Smooth muscle cell of the brain vasculature (primary cell): ENCODE results near the gene TCHH.
"Not testable (repeated sequence)": the region's sequence is repeated elsewhere in the genome, so short reads cannot be mapped to it uniquely, and the experiment has no call there.

Experiments used
- DNase-seq: peaks from one replicate; pipeline ENCODE4 v3.0.0-alpha.2; 2012; ENCODE audit warnings: low read depth, low spot score

Gene TCHH, protein sequence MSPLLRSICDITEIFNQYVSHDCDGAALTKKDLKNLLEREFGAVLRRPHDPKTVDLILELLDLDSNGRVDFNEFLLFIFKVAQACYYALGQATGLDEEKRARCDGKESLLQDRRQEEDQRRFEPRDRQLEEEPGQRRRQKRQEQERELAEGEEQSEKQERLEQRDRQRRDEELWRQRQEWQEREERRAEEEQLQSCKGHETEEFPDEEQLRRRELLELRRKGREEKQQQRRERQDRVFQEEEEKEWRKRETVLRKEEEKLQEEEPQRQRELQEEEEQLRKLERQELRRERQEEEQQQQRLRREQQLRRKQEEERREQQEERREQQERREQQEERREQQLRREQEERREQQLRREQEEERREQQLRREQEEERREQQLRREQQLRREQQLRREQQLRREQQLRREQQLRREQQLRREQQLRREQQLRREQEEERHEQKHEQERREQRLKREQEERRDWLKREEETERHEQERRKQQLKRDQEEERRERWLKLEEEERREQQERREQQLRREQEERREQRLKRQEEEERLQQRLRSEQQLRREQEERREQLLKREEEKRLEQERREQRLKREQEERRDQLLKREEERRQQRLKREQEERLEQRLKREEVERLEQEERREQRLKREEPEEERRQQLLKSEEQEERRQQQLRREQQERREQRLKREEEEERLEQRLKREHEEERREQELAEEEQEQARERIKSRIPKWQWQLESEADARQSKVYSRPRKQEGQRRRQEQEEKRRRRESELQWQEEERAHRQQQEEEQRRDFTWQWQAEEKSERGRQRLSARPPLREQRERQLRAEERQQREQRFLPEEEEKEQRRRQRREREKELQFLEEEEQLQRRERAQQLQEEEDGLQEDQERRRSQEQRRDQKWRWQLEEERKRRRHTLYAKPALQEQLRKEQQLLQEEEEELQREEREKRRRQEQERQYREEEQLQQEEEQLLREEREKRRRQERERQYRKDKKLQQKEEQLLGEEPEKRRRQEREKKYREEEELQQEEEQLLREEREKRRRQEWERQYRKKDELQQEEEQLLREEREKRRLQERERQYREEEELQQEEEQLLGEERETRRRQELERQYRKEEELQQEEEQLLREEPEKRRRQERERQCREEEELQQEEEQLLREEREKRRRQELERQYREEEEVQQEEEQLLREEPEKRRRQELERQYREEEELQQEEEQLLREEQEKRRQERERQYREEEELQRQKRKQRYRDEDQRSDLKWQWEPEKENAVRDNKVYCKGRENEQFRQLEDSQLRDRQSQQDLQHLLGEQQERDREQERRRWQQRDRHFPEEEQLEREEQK (N-terminal part only)

DNA sequence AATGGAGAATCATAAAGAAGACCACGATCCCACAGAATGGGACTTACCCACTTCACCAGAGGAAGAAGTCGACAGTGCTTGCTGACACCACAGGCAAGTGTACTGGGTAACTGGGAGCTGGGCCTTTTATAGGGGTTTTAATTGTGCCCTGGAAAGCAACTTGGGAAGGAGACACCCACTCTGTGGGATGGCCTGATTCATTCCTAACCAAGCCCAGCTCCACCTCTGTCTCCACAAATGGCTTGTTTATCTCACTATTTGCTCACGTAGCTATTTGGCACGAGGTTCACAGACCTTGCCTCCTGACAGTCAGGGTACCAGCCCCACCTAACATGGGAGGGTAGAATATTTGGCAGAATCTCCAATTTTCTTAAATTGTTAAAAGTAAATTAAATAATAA lies at the start of gene TCHH:
TCHH (minus strand) TSS at position 101 of the 400 bp plus-strand sequence. CDS start 1,364 bp downstream, outside the sequence.
- DNase-seq, result no peak

- no peak for DNase-seq
These were observed 49.4 kb upstream of the TCHH start for GRCh38 chr1:152164517-152165136.

DNA sequence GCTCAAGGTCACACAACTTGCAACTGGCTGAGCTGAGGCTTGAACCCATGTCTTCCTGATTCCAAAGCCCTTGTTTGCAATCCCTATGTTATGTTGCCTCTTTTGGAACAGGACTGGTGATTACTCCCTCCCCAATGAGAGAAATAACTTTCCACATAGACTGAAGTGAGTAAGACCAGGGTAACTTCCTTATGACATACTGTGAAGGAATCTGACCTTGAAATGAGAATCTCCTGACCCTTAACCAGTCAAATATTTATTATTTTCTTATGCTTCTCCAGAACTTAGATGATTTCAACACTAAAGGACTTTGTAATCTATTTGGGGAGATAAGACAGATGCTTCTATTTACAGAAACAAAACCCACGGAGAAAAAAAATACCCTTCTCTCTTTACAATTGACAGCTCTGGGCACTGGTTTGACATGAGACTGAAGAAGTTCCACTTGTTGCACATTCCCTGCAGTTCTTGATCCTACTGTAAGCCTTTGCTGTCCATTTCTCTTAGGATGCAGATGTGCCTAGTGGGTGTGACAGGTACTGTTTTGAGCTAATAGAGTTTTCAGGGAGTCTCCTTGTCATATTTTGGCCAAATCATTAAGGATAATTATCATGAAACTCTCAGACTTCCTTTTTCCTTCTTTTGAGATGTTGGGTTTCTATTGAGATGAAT lies 47.7 kb upstream of the TCHH start:
- DNase-seq, result peak; percentile 53

GRCh38 chr1:152160576-152160975 lies 45.3 kb upstream of the TCHH start:
- DNase-seq, result no peak

DNA sequence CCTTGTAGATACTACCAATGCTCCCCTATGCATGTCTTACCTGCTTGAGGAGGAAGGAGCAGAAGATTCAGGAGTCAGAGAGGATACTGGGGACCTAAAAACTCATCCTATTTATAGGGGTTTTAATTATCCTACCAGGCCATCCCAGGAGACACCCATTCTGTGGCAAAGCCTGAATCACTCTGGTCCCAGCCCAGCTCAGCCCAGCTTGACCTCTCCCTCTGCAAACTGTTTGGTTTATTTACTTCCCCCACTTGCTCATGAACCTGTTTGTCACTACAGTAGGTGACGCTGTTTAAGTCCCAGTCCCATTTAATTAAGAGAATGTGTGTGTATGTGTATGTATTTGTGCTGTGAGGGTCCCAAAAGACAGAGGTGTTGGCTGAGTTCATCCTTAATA lies 43.9 kb upstream of the TCHH start, which contains the start of gene RPTN:
RPTN (minus strand) TSS at position 85 of the 400 bp plus-strand sequence. CDS start 1,339 bp downstream, outside the sequence.
- no peak for DNase-seq

GRCh38 chr1:152153996-152154395 lies 38.8 kb upstream of the TCHH start:
- DNase-seq, result no peak

DNA sequence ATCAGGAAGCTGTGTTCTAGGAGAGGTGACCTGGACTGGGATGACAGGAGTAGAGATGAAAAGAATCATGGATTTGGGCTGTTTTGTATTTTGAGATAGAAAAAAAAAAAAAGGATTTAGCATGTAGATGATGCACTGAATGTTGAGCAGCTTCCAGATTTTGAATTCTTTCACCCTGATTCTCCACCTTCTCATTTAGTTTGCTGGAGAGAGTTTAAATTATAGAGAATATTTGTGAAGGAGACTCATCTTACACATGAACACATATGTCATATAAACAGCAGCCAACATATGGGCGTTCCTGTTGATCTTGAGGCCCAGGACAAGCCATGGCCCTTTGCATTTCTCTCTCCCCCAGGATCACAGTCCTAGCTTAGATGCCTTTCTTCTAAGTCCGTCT lies 36.4 kb upstream of the TCHH start:
- DNase-seq, result no peak

DNA sequence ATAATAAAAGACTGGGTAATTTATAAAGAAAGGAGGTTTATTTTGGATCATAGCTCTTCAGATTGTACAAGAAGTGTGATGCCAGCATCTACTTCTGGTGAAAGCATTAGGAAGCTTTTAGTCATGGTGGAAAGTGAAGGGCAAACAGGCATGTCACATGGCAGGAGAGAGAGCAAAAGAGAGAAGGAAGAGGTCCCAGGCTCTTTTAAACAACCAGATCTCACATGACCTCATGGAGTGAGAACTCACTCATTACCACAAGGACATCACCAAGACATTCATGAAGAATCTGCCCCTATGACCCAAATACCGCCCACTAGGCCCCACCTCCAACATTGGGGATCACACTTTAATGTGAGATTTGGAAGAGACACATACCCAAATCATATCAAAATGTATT lies 33.7 kb upstream of the TCHH start:
- no peak for DNase-seq

GRCh38 chr1:152148051-152148450 lies 32.8 kb upstream of the TCHH start:
- DNase-seq, result no peak

DNA sequence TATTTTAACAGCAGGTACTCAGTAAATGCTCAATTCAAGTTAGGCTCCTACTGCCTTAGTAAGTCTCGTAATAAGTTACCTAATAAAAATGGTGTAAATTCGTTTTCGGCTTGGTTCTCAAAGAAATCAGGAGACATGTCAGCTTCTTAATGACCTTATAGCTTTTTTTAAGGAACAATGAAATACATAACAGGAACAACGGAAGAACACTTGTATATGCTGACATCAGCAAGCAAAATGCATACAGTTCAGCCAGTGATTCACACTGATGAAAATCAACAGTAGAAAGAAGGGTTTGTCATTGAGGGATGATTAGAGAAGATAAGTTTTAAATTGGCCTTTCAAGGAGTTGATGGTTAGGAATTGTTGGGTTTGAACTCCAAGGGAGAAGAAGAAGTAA lies 30.5 kb upstream of the TCHH start:
- DNase-seq, result no peak

- not testable (repeated sequence) for DNase-seq
These were observed 29.5 kb upstream of the TCHH start for GRCh38 chr1:152144674-152145183.

GRCh38 chr1:152143150-152143887 lies 28.1 kb upstream of the TCHH start:
- DNase-seq, result no peak

DNA sequence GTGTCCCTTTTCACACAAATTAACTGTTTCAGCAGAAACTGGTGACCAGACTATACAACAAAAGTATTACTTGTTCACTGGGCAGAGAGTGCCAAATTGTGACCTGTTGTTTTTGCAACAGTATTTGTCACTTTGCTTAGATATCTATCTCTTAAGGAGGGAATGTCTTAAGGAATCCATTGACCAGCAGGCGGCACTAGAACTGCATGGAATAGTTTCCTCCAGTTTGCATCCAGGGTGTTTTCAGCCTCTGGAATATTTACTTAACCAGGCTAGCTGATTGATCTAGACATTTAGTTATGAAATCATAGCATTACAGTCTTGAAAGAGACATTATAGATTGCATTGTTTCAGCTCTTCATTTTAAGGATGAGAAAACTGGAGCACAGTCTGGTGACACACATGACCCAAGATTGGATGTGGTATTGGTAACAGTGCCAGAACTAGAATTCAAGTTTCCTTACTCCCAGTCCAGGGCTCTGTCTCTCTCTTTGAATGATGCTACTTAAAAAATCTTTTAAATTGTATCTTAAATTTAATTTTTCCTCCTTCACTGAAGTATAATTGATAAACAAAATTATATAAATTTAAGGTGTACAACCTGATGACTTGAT lies 26.8 kb upstream of the TCHH start:
- peak; percentile 52 for DNase-seq

GRCh38 chr1:152137215-152137614 lies 22.0 kb upstream of the TCHH start:
- no peak for DNase-seq

GRCh38 chr1:152130186-152130585 lies 14.9 kb upstream of the TCHH start:
- DNase-seq, result no peak

- no peak for DNase-seq
These were observed 12.4 kb upstream of the TCHH start for GRCh38 chr1:152127673-152128072.

GRCh38 chr1:152125834-152126443 lies 10.7 kb upstream of the TCHH start:
- no peak for DNase-seq

DNA sequence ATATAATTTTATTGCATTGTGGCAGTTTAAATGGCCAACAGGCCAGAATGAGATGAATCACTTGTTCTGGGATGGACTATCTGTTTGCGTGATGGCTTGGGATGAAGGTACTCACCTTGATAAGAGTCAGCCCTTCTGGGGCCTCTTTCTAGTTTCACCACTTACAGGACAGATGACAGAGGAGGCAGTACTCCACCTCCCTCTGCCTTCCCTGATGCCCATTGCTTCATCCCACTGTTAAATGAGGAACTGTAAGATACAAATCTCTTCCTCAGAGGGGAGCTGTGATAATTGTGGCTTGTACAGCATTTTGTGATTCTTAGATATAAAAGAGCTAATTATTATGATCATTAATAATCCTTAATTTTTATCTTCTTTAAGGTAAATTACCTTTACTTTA lies 3.7 kb upstream of the TCHH start:
- no peak for DNase-seq
